Activated naive CD8-positive, alpha-beta T cell treated with anti-CD3 and anti-CD28 coated beads, Interleukin-2, amount 10 ng/mL, durations not matched to agents 7 days and 5 days (primary cell): ENCODE results near the gene ZNF614. TPM values are rescaled to one million over a fixed set of nuclear protein-coding genes. Genes with fewer than 3 reads are reported as not detected.
"Not testable (repeated sequence)": the region's sequence is repeated elsewhere in the genome, so short reads cannot be mapped to it uniquely, and the experiment has no call there.

Experiments
- ATAC-seq: fragments of 150-1000 bp; cut with Tn5 transposase; one replicate; pipeline ENCODE4 v1.10.0; 2021; ENCODE audit warnings: low read depth, moderate library complexity
- POLR2A ChIA-PET: fragments of 350-600 bp; sonication (Branson Sonifier 250); formaldehyde crosslinking; loops from one replicate; lab custom pipeline; 2021; ENCODE audit warnings: antibody characterized with exemption; lab: Charles Lee
- DNase-seq: peaks from one replicate; pipeline ENCODE4 v3.0.0; 2021
- H3K27ac Mint-ChIP-seq: one replicate; pipeline ENCODE4 v1.8.0; 2022; ENCODE audit warnings: mild to moderate bottlenecking, mixed read lengths
- H3K27me3 Mint-ChIP-seq: one replicate; pipeline ENCODE4 v1.8.0; 2022; ENCODE audit warnings: mild to moderate bottlenecking, moderate library complexity, mixed read lengths
- H3K36me3 Mint-ChIP-seq: one replicate; pipeline ENCODE4 v1.8.0; 2021; ENCODE audit warnings: mild to moderate bottlenecking, mixed read lengths
- H3K4me1 Mint-ChIP-seq: one replicate; pipeline ENCODE4 v1.8.0; 2021; ENCODE audit warnings: mixed read lengths
- H3K4me3 Mint-ChIP-seq: one replicate; pipeline ENCODE4 v1.8.0; 2022; ENCODE audit warnings: mild to moderate bottlenecking, moderate library complexity, mixed read lengths
- H3K9me3 Mint-ChIP-seq: one replicate; pipeline ENCODE4 v1.8.0; 2021; ENCODE audit warnings: mixed read lengths
- total RNA-seq, 2 experiments: library from RNA; stranded (reverse); gene quantifications; one replicate each; pipeline ENCODE4 v1.2.3, GENCODE V29; 2021

Gene ZNF614
- 10 to 100 TPM; 11.6 to 12.7 TPM for total RNA-seq

- Mint-ChIP-seq H3K27ac (peak within 1 kb of the TSS; percentile 99), H3K4me3 (peak within 1 kb of the TSS; percentile 99), H3K27me3 (no peaks in the 10 kb centered on the region), H3K4me1 (peaks cover 10% of the 10 kb centered on the region), H3K9me3 (peaks cover 28% of the 10 kb centered on the region), H3K36me3 (peaks cover 67% of the 10 kb centered on the region)
- ATAC-seq (peak; percentile 96), DNase-seq (peak; percentile 91)
- POLR2A ChIA-PET, result interaction anchor here (0.6 to 1.9 kb wide), 5 partner anchors 20 to 490 kb away, joined by 3 to 10 read pairs (median 3); partner anchors contain the start of genes ZNF432, ZNF615 and ZNF649
Measured at GRCh38 chr19:52028027-52028779, at the start of gene ZNF614. Gene ZNF614 (minus strand): TSS chr19:52028379. CDS start chr19:52025745, 2,634 bp downstream.

DNA sequence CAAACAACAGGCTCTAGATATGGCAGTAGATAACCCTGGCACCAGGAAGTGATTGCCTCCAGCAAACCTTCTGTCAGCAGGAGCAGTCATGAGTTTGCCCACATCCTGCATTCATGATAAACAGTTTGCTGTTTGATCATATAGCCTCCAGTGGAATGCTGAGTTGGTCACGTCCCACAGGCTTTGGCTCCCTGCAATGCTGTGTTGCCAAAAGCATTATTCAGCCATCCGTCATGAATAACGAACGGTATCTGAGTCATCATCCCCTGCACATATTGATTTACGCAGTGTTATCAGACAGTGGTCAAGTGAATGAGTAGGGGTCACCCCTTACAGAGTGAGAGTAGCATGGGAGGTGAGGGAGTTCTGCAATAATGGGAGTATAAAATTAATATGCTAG, 42.3 kb upstream of the ZNF614 start:
- H3K4me1 Mint-ChIP-seq, result no peaks in the 10 kb centered on the region
- no peak for ATAC-seq
- DNase-seq, result no peak
- POLR2A ChIA-PET, result no interaction called here
- no peak overlapping the region for H3K4me3 Mint-ChIP-seq
- peaks cover 50% of the 10 kb centered on the region for H3K9me3 Mint-ChIP-seq
- H3K27ac Mint-ChIP-seq, result no peak overlapping the region
- no peaks in the 10 kb centered on the region for H3K27me3 Mint-ChIP-seq
- peaks cover 95% of the 10 kb centered on the region for H3K36me3 Mint-ChIP-seq

DNA sequence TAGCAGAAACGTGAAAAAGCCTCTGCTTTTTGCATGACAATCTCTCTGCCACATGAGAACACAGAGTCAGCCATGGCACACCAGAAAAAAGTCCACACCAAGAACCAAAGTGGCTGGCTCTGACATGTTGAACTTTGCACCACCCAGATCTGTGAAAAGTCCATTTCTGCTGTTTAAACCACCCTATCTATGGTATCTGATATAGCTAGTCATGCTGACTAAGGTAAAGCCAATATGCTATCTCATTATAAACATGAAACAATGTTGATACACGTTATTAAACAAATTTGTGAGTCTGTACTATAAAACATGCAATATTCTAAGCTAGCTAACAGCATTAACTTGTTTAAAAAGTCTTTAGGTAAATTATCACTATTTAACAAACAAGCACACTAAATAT, 41.5 kb upstream of the ZNF614 start:
- POLR2A ChIA-PET, result no interaction called here
- Mint-ChIP-seq H3K4me3 (no peak overlapping the region), H3K36me3 (peaks cover 95% of the 10 kb centered on the region), H3K4me1 (no peaks in the 10 kb centered on the region), H3K9me3 (peaks cover 47% of the 10 kb centered on the region), H3K27ac (no peak overlapping the region), H3K27me3 (no peaks in the 10 kb centered on the region)
- DNase-seq (no peak), ATAC-seq (no peak)

DNA sequence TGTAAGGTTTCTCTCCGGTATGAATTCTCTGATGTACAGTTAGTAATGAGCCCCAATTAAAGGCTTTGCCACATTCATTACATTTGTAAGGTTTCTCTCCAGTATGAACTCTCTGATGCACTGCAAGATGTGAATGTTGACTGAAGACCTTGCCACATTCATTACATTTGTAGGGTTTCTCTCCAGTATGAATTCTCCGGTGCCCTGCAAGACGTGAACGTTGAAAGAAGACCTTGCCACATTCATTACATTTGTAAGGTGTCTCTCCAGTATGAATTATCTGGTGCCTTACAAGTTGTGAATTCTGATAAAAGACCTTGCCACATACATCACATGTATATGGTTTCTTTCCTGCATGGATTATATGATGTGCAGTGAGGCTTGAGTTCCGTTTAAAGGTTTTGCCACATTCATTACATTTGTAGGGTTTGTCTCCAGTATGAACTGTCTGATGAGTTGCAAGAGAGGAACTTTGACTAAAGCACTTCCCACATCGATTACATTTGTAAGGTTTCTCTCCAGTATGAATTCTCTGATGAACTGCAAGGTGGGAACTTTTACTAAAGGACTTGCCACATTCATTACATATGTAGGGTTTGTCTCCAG, 38.2 kb upstream of the ZNF614 start:
- peaks cover 45% of the 10 kb centered on the region for H3K9me3 Mint-ChIP-seq

DNA sequence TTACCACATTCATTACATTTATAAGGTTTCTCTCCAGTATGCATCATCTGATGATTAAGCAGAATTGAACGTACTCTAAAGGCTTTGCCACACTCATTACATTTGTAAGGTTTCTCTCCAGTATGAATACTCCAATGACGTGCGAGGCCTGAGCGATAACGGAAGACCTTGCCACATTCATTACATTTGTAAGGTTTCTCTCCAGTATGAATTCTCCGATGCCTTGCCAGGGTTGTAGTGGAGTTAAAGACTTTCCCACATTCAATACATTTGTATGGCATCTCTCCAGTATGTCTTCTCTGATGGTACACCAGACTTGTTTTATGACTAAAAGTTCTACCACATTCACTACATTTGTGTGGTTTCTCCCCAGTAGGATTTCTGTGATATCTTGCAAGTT, 37.2 kb upstream of the ZNF614 start:
- POLR2A ChIA-PET, result no interaction called here

More for the DNA sequence above, 38.2 kb upstream of the ZNF614 start:
- Mint-ChIP-seq H3K4me3 (no peak overlapping the region), H3K27me3 (no peaks in the 10 kb centered on the region), H3K27ac (no peak overlapping the region), H3K36me3 (peaks cover 89% of the 10 kb centered on the region), H3K4me1 (no peaks in the 10 kb centered on the region)
- DNase-seq (no peak), ATAC-seq (no peak)
- POLR2A ChIA-PET, result no interaction called here

GRCh38 chr19:52056480-52056879, 28.3 kb upstream of the ZNF614 start:
- H3K4me3 Mint-ChIP-seq, H3K4me1 Mint-ChIP-seq, DNase-seq, H3K27me3 Mint-ChIP-seq, ATAC-seq, H3K27ac Mint-ChIP-seq, POLR2A ChIA-PET: not testable (repeated sequence)
- Mint-ChIP-seq H3K36me3 (peaks cover 65% of the 10 kb centered on the region), H3K9me3 (peaks cover 45% of the 10 kb centered on the region)

More for the DNA sequence above, 37.2 kb upstream of the ZNF614 start:
- Mint-ChIP-seq H3K27ac (no peak overlapping the region), H3K27me3 (no peaks in the 10 kb centered on the region), H3K9me3 (peaks cover 44% of the 10 kb centered on the region), H3K36me3 (peaks cover 88% of the 10 kb centered on the region), H3K4me1 (no peaks in the 10 kb centered on the region), H3K4me3 (no peak overlapping the region)
- ATAC-seq, result no peak
- no peak for DNase-seq

DNA sequence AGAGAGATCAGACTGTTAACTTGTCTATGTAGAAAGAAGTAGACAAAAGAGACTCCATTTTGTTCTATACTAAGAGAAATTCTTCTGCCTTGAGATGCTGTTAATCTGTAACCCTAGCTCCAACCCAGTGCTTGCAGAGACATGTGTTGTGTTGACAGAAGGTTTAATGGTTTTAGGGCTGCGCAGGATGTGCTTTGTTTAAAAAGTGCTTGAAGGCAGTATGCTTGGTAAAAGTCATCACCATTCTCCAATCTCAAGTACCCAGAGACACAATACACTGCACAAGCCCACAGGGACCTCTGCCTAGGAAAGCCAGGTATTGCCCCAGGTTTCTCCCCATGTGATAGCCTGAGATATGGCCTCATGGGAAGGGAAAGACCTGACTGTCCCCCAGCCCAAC, 23.6 kb upstream of the ZNF614 start:
- ATAC-seq, DNase-seq, POLR2A ChIA-PET, H3K4me3 Mint-ChIP-seq, H3K27ac Mint-ChIP-seq, H3K27me3 Mint-ChIP-seq: not testable (repeated sequence)
- H3K9me3 Mint-ChIP-seq, result peaks cover 31% of the 10 kb centered on the region
- H3K36me3 Mint-ChIP-seq, result peaks cover 58% of the 10 kb centered on the region
- peaks cover 11% of the 10 kb centered on the region for H3K4me1 Mint-ChIP-seq

DNA sequence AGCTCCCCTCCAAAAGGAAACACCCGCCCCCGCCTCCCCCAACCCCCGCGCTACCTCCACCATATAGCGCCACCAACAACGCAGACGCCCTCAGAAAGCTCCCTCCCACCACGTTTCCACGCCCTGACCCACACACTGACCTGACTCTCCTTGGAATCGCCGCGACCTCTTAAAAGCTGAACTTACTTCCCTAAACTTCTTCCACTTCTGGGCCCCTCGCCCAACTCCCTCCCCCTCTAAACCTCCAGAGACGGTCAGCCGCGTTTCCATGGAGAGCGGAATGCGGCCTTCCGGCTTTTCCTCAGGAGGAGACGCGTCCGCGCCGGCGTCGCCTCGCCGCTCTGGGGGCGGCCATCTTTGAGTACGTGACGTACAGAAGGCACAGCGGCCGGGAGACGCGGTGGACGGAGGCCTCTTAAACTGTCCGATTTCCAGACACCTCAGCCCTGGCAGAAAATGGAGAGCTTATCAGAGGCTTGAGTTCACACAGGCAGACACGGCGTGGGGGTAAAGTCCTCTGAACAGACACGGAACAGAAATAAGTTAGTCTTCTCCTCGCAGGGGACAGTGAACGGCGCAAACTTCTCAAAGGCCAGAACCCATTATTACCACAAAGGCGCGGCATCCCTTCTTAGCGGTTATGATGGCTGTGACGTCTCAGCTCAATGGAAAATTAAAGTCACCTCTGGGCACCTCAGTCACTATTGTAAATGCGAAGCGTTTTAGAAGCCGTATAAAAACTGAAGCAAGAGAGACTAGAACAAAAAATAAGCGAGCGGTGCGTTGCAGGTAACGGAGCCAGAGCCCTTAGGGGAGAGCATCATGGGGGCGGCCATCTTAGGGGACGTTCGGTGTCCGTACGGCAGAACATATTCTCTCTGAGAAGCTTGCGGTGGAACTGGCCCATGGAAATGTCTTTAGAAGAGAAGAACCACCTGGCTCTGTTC, 20.6 kb upstream of the ZNF614 start, which contains the start of gene ZNF432:
TSS of gene ZNF432 (minus strand) at position 284 of the 947 bp plus-strand sequence. CDS start 1,970 bp downstream, outside the sequence.
- peaks cover 11% of the 10 kb centered on the region for H3K4me1 Mint-ChIP-seq
- H3K36me3 Mint-ChIP-seq, result peaks cover 66% of the 10 kb centered on the region
- peaks cover 29% of the 10 kb centered on the region for H3K9me3 Mint-ChIP-seq
- POLR2A ChIA-PET, result interaction anchor here (0.5 to 1.9 kb wide), 7 partner anchors 20 to 144 kb away, joined by 3 to 10 read pairs (median 4); partner anchors contain the start of genes PPP2R1A, ZNF614, ZNF615 and ZNF649
- H3K27me3 Mint-ChIP-seq, result no peaks in the 10 kb centered on the region
- peak within 1 kb of the TSS; percentile 96 for H3K4me3 Mint-ChIP-seq
- peak; percentile 88 for ATAC-seq
- peak within 1 kb of the TSS; percentile 99 for H3K27ac Mint-ChIP-seq
- peak; percentile 86 for DNase-seq

DNA sequence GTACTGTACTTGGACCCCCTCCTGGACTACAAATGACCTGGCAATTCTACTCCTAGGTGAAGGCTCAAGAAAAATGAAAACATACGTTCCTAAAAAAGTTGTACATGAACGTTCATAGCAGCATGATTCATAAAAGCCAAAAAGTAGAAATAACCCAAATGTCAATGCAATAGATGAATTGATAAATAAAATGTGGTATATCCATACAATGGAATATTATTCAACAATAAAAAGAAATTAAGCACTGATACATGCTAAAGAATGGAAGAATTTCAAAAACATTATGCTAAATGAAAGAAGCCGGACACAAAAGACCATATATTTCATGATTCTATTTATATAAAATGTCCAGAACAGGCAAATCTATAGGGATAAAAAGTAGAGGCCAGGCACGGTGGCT, 11.0 kb upstream of the ZNF614 start:
- Mint-ChIP-seq H3K4me1 (no peaks in the 10 kb centered on the region), H3K9me3 (peaks cover 36% of the 10 kb centered on the region), H3K27ac (no peak overlapping the region), H3K4me3 (no peak overlapping the region), H3K27me3 (no peaks in the 10 kb centered on the region), H3K36me3 (peaks cover 89% of the 10 kb centered on the region)
- POLR2A ChIA-PET, result no interaction called here
- ATAC-seq, result no peak
- DNase-seq, result no peak

GRCh38 chr19:52034051-52034728, 6.0 kb upstream of the ZNF614 start:
- no peaks in the 10 kb centered on the region for H3K27me3 Mint-ChIP-seq
- H3K4me1 Mint-ChIP-seq, result no peaks in the 10 kb centered on the region
- ATAC-seq (no peak), DNase-seq (no peak)
- peaks cover 80% of the 10 kb centered on the region for H3K36me3 Mint-ChIP-seq
- peaks cover 36% of the 10 kb centered on the region for H3K9me3 Mint-ChIP-seq
- POLR2A ChIA-PET, result no interaction called here
- H3K27ac Mint-ChIP-seq, result no peak overlapping the region
- H3K4me3 Mint-ChIP-seq, result no peak overlapping the region

GRCh38 chr19:52028780-52029123, 573 bp upstream of the ZNF614 start:
- H3K27me3 Mint-ChIP-seq, result no peaks in the 10 kb centered on the region
- H3K4me1 Mint-ChIP-seq, result peaks cover 10% of the 10 kb centered on the region
- POLR2A ChIA-PET, result interaction anchor here (0.6 to 1.9 kb wide), 5 partner anchors 20 to 490 kb away, joined by 3 to 10 read pairs (median 3); partner anchors contain the start of genes ZNF432, ZNF615 and ZNF649
- peaks cover 66% of the 10 kb centered on the region for H3K36me3 Mint-ChIP-seq
- peaks cover 28% of the 10 kb centered on the region for H3K9me3 Mint-ChIP-seq
- H3K27ac Mint-ChIP-seq, result peak overlapping the region; percentile 99
- ATAC-seq (peak; percentile 17), DNase-seq (no peak)
- H3K4me3 Mint-ChIP-seq, result peak overlapping the region; percentile 99

GRCh38 chr19:52026255-52026990, 1.8 kb downstream of the ZNF614 start:
- H3K4me3 Mint-ChIP-seq, POLR2A ChIA-PET, ATAC-seq, DNase-seq, H3K27me3 Mint-ChIP-seq, H3K27ac Mint-ChIP-seq: not testable (repeated sequence)
- peaks cover 73% of the 10 kb centered on the region for H3K36me3 Mint-ChIP-seq
- H3K4me1 Mint-ChIP-seq, result peaks cover 10% of the 10 kb centered on the region
- peaks cover 27% of the 10 kb centered on the region for H3K9me3 Mint-ChIP-seq
